Tibial nerve (tissue), 4 donors: ENCODE measurements around the gene GATAD2A. TPM values are rescaled to one million over a fixed set of nuclear protein-coding genes. Genes with fewer than 3 reads are reported as not detected.
A peak's percentile ranks its signal among the peaks of the same experiment; 100 is the strongest.

Experiments used
- DNase-seq, 2 donors: peaks; one replicate each; pipeline ENCODE4 v3.0.0-alpha.2; 2019; ENCODE audit warnings: low spot score in 2 of 2
- H3K27ac ChIP-seq, 4 donors: fragments of 200-600 bp; sonication (generic) in 3 of 4; one replicate each; pipeline ENCODE4 v1.5.1; 2017 to 2019; ENCODE audit warnings: mild to moderate bottlenecking in 1 of 4
- H3K27me3 ChIP-seq, 2 donors: fragments of 200-600 bp; sonication (generic) in 1 of 2; one replicate each; pipeline versions ENCODE4 v1.5.1 to v1.6.0; 2017 to 2019
- H3K36me3 ChIP-seq, 3 donors: fragments of 200-600 bp; sonication (generic); one replicate each; pipeline ENCODE4 v1.5.1; 2018 to 2019
- H3K4me1 ChIP-seq, 4 donors: fragments of 200-600 bp; sonication (generic) in 3 of 4; one replicate each; pipeline ENCODE4 v1.5.1; 2017 to 2019
- H3K4me3 ChIP-seq, 4 donors: fragments of 200-600 bp; sonication (generic) in 3 of 4; one replicate each; pipeline ENCODE4 v1.5.1; 2017 to 2019; ENCODE audit warnings: mild to moderate bottlenecking in 1 of 4, moderate library complexity in 1 of 4
- H3K9me3 ChIP-seq, 4 donors: fragments of 200-600 bp; sonication (generic) in 3 of 4; one replicate each; pipeline ENCODE4 v1.5.1; 2017 to 2019
- EP300 ChIP-seq, 2 donors: sonication (generic); formaldehyde crosslinking; IDR thresholded peaks; one replicate each; pipeline ENCODE4 v1.6.1; 2017; ENCODE audit warnings: antibody characterized with exemption in 2 of 2, mild to moderate bottlenecking in 1 of 2
- POLR2A ChIP-seq, 2 donors: fragments of 450-650 bp; IDR thresholded peaks; one replicate each; pipeline ENCODE4 v1.6.1; 2017; ENCODE audit warnings: antibody characterized with exemption in 2 of 2, mild to moderate bottlenecking in 2 of 2, moderate library complexity in 2 of 2
- WGBS, 2 donors: methylation state at CpG; one replicate each; pipeline ENCODE4 v1.1.5; 2018; 5-methylcytosine and 5-hydroxymethylcytosine counted together
- total RNA-seq, 4 donors: library from RNA; depleted of rRNA; stranded (reverse); fragments of >200 nt; gene quantifications; one replicate each; pipeline ENCODE4 v1.1.0, GENCODE V29; 2016
- TF ChIP-seq, protein P1 (sequence below), 5 experiments: fragments of 200-600 bp in 3 of 5; fragments of 450-650 bp in 2 of 5; sonication (generic) in 3 of 5; IDR thresholded peaks; one replicate each; pipeline ENCODE4 v1.5.1; 2016 to 2019; ENCODE audit warnings: antibody characterized with exemption in 5 of 5, mild to moderate bottlenecking in 3 of 5, moderate library complexity in 2 of 5

Gene GATAD2A
- total RNA-seq, 4 donors from 2014 or later, result 34.1 to 69.6 (median 36.8) TPM

DNA sequence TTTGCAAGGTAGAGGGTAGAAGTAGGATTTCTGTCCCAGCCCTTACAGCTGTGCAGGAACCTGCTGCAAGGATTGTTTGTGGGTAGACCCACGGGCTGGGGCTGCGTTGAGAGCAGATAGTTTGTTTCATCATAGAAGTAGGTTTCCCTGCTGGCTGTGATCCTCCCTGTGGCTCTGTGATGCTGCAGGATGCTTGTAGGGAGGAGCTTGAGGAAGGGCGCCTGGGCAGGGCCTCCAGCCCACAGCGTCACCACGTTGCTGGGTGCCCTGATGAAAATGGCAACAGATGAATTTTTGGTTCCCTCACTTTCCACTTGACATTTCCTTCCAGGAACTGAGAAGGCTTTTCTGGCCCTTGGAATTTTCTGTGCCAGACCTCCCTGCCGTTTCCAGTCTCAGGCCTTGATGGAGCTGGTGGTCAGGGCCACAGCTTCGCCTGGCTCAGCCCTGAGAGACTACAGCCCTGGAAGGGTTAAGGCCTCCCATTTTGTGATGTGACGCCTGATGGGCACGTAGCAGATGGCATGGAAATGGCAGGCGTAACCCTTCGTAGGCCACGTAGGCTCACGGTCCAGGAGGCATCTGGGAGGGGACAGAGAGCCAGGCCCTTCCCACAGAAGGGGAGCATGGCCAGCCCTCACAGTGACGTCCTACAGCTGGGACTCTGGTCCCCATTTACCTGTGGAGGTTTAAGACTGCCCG lies 42.2 kb downstream of the GATAD2A start:
- no peak for TF ChIP-seq POLR2A (IDR thresholded peaks at IDR 0.05)
- TF ChIP-seq EP300 (IDR thresholded peaks at IDR 0.05), result no peak
- TF ChIP-seq, protein P1, sequence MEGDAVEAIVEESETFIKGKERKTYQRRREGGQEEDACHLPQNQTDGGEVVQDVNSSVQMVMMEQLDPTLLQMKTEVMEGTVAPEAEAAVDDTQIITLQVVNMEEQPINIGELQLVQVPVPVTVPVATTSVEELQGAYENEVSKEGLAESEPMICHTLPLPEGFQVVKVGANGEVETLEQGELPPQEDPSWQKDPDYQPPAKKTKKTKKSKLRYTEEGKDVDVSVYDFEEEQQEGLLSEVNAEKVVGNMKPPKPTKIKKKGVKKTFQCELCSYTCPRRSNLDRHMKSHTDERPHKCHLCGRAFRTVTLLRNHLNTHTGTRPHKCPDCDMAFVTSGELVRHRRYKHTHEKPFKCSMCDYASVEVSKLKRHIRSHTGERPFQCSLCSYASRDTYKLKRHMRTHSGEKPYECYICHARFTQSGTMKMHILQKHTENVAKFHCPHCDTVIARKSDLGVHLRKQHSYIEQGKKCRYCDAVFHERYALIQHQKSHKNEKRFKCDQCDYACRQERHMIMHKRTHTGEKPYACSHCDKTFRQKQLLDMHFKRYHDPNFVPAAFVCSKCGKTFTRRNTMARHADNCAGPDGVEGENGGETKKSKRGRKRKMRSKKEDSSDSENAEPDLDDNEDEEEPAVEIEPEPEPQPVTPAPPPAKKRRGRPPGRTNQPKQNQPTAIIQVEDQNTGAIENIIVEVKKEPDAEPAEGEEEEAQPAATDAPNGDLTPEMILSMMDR (IDR thresholded peaks at IDR 0.05), result no peak
- H3K36me3 ChIP-seq, result no peaks in the 10 kb centered on the region
- DNase-seq, result no peak
- no peaks in the 10 kb centered on the region for H3K9me3 ChIP-seq
- H3K27ac ChIP-seq, result no peak overlapping the region
- 61 to 62% methylated on average over 11 to 15 of the region's 15 CpGs for WGBS, 2 donors
- H3K27me3 ChIP-seq, result no peaks in the 10 kb centered on the region
- H3K4me3 ChIP-seq, result no peak overlapping the region
- peaks cover 0 to 40% (median 22%) of the 10 kb centered on the region in 4 donors for H3K4me1 ChIP-seq

DNA sequence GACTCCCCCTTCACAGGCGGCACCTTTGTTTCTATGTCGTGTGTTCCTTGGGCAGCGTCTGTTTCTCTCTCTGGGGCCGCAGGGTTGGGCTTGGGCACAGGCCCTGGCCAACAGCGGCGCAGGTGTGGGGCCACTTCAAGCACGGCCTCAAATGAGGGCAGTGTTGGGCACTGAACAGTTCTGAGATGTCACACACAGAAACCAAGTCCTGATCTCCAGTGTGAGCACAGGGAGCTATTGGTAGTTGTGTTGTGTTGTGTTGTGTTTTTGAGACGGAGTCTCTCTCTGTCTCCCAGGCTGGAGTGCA lies 42.7 kb downstream of the GATAD2A start:
- no peaks in the 10 kb centered on the region for H3K27me3 ChIP-seq
- H3K4me3 ChIP-seq, result no peak overlapping the region
- peaks cover 0 to 40% (median 22%) of the 10 kb centered on the region in 4 donors for H3K4me1 ChIP-seq
- H3K27ac ChIP-seq, result no peak overlapping the region
- WGBS, 2 donors, result 87 to 90% methylated on average over 8 of the region's 8 CpGs
- H3K36me3 ChIP-seq, result no peaks in the 10 kb centered on the region
- TF ChIP-seq EP300 (IDR thresholded peaks at IDR 0.05) (no peak), POLR2A (IDR thresholded peaks at IDR 0.05) (no peak)
- TF ChIP-seq, protein P1 (IDR thresholded peaks at IDR 0.05), result no peak
- no peaks in the 10 kb centered on the region for H3K9me3 ChIP-seq
- no peak for DNase-seq

DNA sequence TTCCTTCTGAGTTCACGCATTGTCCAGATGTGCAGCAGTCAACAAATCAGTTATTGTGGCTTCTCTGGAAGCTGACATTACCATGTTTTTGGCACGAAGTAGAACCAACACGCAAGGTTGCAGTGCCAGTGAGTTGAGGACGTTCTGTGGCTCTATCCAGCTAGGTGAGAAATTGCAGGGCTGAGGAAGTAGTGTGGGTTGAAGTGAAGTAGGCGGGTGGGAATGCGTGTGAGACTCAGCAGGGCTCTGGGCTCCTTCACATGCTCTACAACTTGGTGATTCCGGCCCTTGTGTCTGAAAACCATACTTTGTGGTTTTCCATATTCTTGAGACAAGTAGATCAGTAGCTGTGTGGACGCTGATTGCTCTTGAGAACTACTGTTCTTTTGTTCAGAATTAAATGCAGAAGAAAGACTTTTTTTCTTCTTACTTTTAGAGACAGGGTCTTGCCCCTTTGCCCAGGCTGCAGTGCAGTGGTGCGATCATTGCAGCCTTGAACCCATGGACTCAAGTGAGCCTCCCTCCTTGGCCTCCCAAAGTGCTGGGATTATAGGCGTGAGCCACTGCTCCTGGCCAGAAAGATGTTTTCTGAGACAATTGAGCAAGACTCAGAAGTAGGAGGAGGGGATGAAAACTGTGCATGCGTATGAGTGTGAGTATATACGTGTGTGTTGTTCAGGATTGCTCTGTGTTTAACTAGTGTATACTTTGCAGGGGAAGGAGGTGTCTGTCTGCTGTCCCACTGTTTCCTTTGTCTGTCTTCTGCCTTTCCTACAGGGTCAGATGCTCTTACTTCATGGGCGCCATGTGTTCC lies 46.2 kb downstream of the GATAD2A start:
- H3K27ac ChIP-seq, result peak overlapping the region in 1 of 4 donors; percentile 12
- TF ChIP-seq EP300 (IDR thresholded peaks at IDR 0.05) (no peak), POLR2A (IDR thresholded peaks at IDR 0.05) (no peak)
- TF ChIP-seq, protein P1 (IDR thresholded peaks at IDR 0.05), result no peak
- DNase-seq, result no peak
- H3K27me3 ChIP-seq, result no peaks in the 10 kb centered on the region
- H3K36me3 ChIP-seq, result no peaks in the 10 kb centered on the region
- H3K4me1 ChIP-seq, result peaks cover 0 to 33% (median 13%) of the 10 kb centered on the region in 4 donors
- WGBS, 2 donors, result 53 to 68% methylated on average over 13 of the region's 13 CpGs
- no peaks in the 10 kb centered on the region for H3K9me3 ChIP-seq
- no peak overlapping the region for H3K4me3 ChIP-seq

- WGBS, 2 donors, result 78 to 84% methylated on average over 11 of the region's 11 CpGs
- H3K9me3 ChIP-seq, result no peaks in the 10 kb centered on the region
- H3K27me3 ChIP-seq, result no peaks in the 10 kb centered on the region
- TF ChIP-seq POLR2A (IDR thresholded peaks at IDR 0.05), result no peak
- TF ChIP-seq, protein P1 (IDR thresholded peaks at IDR 0.05), result no peak
- TF ChIP-seq EP300 (IDR thresholded peaks at IDR 0.05), result no peak
- H3K4me3 ChIP-seq, result no peak overlapping the region
- DNase-seq, result no peak
- peaks cover 0 to 4% (median 0%) of the 10 kb centered on the region in 3 donors for H3K36me3 ChIP-seq
- H3K4me1 ChIP-seq, result peaks cover 0 to 25% (median 10%) of the 10 kb centered on the region in 4 donors
- H3K27ac ChIP-seq, result peak overlapping the region in 1 of 4 donors; percentile 12
Measured at GRCh38 chr19:19452243-19453124, 47.0 kb downstream of the GATAD2A start.
